Fibroblast of pulmonary artery (primary cell): ENCODE results near the gene TNS2.
A peak's percentile ranks its signal among the peaks of the same experiment; 100 is the strongest.

ENCODE experiments used
- DNase-seq: peaks from one replicate; pipeline ENCODE4 v3.0.0-alpha.2; 2010; ENCODE audit warnings: low read depth
- H3K4me3 ChIP-seq: replicated peaks from 2 replicates; pipeline ENCODE4 v1.5.1; 2011; ENCODE audit warnings: low read depth, mild to moderate bottlenecking, control low read depth, low read length, moderate library complexity
- TF ChIP-seq, protein P1 (sequence below): IDR thresholded peaks from 2 replicates; pipeline ENCODE4 v1.5.1; 2011; ENCODE audit warnings: mild to moderate bottlenecking, control low read depth, low read length, inconsistent platforms; ENCODE audit errors: missing control alignments

Gene TNS2

GRCh38 chr12:53097564-53098353 lies 47.9 kb downstream of the TNS2 start, which contains the start of gene IGFBP6:
TSS of gene IGFBP6 (plus strand) at chr12:53097667. CDS start at chr12:53097718, 51 bp downstream.
- TF ChIP-seq, protein P1, sequence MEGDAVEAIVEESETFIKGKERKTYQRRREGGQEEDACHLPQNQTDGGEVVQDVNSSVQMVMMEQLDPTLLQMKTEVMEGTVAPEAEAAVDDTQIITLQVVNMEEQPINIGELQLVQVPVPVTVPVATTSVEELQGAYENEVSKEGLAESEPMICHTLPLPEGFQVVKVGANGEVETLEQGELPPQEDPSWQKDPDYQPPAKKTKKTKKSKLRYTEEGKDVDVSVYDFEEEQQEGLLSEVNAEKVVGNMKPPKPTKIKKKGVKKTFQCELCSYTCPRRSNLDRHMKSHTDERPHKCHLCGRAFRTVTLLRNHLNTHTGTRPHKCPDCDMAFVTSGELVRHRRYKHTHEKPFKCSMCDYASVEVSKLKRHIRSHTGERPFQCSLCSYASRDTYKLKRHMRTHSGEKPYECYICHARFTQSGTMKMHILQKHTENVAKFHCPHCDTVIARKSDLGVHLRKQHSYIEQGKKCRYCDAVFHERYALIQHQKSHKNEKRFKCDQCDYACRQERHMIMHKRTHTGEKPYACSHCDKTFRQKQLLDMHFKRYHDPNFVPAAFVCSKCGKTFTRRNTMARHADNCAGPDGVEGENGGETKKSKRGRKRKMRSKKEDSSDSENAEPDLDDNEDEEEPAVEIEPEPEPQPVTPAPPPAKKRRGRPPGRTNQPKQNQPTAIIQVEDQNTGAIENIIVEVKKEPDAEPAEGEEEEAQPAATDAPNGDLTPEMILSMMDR = no peak
- H3K4me3 ChIP-seq = peak within 1 kb of the TSS; percentile 59
- DNase-seq = peak; percentile 24

DNA sequence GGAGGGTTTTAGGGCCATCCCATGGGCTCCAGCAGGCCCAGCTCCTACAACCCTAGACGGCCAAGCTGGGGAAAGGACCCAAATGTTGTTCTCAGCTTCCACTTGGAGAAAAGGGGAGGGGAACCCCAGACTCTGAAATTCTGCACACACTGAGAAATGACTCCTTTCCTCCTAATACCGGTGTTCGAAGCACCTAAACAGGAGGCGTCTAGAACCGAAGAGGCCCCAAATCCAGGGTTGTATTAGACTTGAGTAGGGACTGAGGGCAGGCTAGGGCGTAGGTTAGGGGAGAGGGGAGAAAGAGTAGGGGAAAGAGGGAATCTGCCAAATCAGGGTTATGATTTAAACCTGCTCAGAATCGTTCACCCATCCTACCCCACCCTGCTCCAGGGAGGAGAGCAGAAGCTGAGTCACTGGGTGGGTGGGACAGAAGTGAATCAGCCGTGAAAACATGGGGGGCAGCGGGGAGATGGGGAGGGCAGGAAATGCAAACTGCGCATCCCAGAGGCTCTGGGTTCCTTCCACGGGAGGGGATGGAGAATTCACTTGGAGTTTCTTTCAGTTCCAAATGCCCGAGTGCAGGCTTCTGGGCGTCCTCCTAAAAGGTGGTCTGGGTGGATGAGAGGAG lies 48.6 kb downstream of the TNS2 start:
- peak overlapping the region; percentile 59 for H3K4me3 ChIP-seq
- TF ChIP-seq, protein P1 = no peak
- DNase-seq = peak; percentile 39

DNA sequence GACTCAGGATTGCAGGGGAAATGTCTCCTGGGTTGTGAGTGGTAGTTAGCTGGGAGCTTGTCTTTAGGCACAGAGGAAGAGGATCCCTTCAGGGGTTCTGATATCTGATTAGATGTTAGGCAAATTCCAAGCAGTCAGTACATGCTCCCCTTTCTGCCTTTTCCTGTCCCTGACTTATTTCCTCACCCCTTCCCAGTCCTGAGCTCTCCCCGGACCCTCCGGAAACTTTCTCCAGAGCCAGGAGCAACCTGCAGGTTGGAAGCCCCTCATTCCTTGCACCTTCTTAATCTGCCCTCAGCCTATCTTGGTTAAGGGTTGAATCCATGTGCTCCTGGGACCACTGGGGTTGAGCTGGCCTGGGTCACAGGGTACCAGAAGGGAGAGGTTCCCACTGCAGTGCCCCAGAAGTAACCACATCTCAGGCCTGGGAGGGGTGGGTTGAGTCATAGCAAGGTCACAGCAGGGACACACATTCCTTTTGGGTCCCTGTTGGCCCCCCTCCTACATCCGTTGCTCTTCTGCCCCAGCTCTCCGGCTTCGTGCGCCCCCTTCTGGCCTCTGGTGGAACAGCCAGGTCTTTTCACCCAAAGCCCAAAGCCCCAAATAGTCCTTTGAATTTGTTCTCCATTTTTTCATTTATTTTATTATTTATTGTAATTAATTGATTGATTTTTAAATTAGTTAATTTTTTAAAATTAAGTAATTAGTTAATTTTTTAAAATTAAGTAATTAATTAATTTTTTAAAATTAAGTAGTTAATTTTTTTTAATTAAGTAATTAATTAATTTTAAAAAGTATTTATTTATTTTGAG lies 49.4 kb downstream of the TNS2 start:
- TF ChIP-seq, protein P1 = peak; percentile 95
- peak overlapping the region; percentile 59 for H3K4me3 ChIP-seq
- DNase-seq = peak; percentile 94

DNA sequence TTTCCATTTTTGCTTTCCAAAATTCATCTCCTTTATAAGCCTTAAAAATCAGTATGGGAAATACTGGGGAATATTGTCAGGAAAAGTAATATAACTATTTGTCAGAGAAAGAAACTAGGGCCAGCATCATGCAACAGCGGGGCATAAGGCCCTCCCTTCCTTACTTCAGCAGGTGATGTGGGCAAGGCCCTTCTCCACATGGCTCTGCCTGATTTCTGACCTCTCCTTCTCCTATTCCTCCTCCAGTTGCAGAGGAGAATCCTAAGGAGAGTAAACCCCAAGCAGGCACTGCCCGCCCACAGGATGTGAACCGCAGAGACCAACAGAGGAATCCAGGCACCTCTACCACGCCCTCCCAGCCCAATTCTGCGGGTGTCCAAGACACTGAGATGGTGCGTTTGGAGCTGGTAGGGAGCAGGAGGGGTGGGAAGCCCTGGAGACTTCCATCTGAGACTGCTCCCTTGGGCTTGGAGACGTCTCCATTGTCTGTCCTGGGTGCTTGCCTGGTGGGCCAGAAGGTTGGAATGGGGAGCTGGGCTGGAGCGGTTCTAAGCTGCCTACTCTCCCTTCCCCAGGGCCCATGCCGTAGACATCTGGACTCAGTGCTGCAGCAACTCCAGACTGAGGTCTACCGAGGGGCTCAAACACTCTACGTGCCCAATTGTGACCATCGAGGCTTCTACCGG lies 50.7 kb downstream of the TNS2 start:
- TF ChIP-seq, protein P1 = no peak
- no peak for DNase-seq
- no peak overlapping the region for H3K4me3 ChIP-seq

DNA sequence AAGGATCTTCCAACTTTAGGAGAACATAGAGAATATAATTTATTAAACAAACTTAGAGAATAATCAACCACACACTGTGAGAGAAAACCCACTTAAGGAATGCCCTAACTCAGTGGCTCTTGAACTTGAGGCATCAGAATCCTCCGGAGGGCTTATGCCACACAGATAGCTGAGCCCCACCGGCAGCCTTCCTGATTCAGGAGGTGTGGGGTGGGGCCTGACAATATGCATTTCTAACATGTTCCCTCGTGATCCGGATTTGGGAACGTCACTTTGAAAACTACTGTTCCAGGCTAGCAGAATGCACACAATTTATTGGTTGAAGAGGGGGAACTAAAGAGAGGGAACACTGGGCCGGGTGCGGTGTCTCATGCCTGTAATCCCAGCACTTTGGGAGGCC lies 51.4 kb downstream of the TNS2 start:
- TF ChIP-seq, protein P1 = no peak
- H3K4me3 ChIP-seq = no peak overlapping the region
- no peak for DNase-seq

DNA sequence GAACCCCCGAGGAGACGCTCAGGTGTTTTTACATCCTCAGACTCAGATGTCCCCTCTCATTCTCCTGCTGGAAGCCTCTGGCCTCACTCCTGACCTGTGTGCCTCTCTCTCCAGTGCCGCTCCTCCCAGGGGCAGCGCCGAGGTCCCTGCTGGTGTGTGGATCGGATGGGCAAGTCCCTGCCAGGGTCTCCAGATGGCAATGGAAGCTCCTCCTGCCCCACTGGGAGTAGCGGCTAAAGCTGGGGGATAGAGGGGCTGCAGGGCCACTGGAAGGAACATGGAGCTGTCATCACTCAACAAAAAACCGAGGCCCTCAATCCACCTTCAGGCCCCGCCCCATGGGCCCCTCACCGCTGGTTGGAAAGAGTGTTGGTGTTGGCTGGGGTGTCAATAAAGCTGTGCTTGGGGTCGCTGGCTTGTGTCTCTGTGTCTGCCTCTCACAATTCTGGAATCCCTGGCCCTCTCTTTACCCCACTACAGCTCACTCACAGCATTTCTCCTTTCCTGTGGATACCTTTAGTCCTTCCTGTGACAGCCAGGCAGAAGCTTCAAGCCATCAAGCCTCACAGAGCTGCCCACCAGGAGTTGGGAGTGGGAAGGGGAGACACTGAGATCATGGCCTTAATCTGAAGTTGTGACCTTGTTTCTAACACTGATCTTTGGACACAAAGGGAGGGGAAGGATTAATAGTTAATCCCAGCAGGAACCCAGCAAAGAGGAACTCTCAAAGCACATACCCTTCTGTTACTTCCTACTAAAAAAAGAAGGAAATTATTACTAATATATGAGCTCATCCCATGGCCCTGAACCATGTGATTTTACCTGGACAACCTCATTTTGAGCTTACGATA lies 52.3 kb downstream of the TNS2 start:
- TF ChIP-seq, protein P1 = no peak
- no peak overlapping the region for H3K4me3 ChIP-seq
- no peak for DNase-seq
